HG03135 (cell line): Measurements from ENCODE around the gene ARHGAP28.

Experiments
- ATAC-seq: cut with Tn5 transposase; IDR thresholded peaks from one replicate; pipeline ENCODE4 v1.9.1; 2021; ENCODE audit warnings: mild to moderate bottlenecking, moderate library complexity; ENCODE audit not compliant: unreplicated experiment

The ARHGAP28 gene

DNA sequence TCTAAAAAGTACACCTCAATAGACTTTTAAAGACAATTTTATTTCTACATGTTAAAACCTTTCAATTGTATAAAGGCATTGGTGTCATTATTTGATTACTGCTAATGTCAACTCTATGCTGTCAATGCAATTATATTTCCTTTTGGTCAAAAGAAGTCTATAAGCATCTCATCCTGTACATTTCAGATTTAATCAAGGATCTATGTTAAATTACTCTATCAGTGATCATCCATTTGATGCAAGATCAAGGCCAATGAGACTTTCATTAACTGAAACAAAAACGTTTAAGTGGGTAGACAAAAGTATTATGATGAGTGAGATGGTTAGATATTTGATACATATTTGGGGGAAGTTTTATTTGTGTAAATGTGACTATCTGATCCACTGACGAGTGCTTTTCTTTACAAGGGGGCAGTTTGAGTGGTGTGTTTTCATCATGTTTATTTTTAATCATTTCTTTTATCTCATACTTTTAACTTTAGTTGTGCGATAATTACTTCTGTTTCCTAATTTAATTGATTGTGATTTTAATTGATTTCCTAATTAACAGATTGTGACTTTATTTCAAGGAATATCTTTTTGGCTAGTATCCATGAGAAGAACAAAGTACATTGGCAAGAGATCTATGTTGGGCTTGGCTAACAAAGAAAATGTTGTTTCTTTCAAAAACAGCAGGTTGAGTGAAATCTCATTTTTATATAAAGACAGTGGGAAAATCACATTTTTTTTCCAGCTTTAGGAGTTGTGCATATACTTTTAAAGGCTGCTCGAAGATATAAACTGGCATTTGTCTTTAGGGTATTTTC lies 1.1 kb downstream of the ARHGAP28 start:
- no peak for ATAC-seq

DNA sequence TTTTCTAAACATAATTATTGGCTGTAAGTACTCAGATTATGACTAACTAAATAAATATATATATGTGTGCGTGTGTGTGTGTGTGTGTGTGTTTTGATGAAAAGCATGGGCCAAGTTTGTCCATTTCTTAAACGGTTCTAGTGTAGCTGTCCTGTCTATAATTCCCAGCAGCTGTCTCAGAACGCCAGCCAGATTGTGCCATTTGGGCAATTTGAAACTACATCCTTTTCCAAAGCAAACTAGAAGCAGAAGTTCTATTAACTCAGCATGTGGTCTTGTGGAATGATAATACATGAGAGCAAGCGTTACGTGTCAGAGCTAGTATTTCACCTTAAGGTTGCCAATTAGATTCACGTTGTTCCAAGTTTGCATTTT lies 1.7 kb downstream of the ARHGAP28 start:
- no peak for ATAC-seq

DNA sequence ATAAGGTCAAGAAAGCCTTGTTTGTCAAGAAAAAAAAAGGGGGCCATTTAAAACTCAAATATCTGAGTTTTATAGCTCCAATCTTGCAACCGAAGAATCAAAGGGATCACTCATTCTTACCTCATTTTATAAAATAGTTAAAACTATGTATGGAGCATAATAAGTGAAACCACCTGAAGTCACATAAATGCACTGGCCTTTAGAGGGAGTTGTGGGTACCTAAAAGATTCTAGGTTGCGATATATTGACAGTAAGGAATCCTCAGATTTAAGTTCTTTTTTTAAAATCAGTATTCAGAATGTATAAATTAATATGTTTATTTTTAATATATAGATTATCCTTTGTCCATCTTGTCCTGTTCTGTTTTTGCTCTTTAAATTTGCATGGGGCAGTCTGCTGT lies 3.4 kb downstream of the ARHGAP28 start:
- no peak for ATAC-seq

GRCh38 chr18:6733758-6734157 lies 4.2 kb downstream of the ARHGAP28 start:
- ATAC-seq: no peak

DNA sequence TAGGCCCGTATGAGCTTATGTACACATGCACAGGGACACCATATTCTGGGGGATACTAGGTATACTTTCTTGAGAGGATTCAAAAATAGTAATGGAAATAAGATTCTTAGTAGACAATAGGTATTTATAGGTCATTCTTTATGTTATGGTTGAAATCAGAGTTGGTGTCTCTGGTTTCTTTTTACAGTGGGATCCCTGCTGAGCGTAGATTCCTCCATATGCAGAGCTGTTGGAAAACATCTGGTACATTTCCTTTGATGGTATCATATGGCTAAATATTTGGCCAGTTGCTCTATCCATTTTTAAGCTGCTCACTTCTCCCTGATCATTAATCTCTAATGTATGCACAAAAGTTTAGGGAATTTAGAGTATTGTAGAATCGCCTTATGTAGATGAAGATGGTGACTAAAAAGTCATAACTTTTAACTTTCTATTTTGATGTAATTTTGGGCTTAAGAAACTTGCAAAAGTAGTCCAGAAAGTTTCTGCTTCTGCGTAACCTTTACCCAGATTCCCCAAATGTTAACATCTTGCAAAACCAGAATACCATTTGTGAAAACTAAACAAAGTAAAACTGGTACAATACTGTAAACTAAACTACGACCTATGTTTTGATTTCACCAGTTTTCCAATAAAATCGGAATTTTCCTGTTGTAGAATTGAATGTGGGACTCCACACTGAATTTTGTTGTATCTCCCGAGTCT lies 5.4 kb downstream of the ARHGAP28 start:
- ATAC-seq: no peak

DNA sequence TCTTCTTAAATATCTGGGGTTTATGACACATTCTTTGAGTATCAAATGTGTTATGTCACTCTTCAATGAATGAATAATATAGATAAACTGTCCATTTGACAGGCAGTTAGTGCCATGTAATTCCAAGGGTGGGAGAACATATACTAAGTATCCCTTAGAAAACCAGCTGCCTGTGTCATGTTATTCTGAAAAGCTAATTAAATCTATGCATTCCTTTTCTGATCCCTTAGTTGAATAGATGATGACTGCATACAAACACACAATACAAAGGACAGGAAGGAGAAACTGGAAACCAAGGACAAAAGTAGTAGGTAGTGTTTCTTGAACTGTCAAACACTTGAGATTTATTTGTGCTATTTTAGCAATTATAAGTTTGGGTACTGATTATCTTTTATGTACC lies 8.3 kb downstream of the ARHGAP28 start:
- no peak for ATAC-seq

DNA sequence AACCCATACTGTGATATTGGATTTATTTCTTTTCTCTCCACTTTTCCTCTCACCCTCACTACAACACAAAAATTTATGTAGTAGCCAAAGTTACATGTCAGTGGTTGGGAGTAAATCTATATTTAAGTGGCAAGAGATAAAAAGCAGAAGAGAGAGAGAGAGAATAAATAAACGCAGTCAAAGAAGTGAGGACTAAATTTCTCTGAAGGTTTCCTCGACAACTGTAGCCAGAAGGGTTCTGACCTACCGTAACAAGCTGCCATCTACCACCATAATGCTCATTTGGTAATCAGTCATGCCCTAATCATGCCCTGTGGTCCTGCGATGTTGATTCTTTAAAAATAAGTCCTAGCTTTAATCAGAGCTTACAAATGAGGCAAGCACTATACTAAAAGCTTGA lies 9.1 kb downstream of the ARHGAP28 start:
- ATAC-seq: no peak

- ATAC-seq: no peak
Measured at GRCh38 chr18:6741232-6741663, 11.7 kb downstream of the ARHGAP28 start.

GRCh38 chr18:6741786-6742185 lies 12.3 kb downstream of the ARHGAP28 start:
- ATAC-seq: no peak

- no peak for ATAC-seq
Measured at GRCh38 chr18:6743999-6744398, 14.5 kb downstream of the ARHGAP28 start.

GRCh38 chr18:6744816-6745455 lies 15.4 kb downstream of the ARHGAP28 start:
- no peak for ATAC-seq

GRCh38 chr18:6745504-6746031 lies 16.1 kb downstream of the ARHGAP28 start:
- no peak for ATAC-seq

- ATAC-seq: no peak
Measured at GRCh38 chr18:6746386-6746960, 17.0 kb downstream of the ARHGAP28 start.

DNA sequence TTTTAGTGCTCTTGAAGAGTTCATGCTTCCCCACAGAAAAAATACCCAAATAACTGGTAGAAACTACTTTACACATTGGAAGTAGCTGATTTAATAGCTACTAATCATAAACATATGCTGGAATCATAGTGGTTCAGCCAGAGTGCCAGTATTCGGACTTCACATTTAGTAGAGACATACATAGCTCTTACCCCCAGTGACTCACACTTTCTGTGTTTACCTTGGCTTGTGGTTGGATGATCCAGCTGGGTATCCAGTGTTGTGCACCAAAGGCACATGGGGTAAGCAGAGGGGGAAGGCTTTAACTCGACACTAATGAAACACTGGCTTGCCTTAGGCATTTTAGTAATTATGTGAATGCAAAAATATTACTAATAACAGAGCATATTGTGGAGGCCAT lies 18.1 kb downstream of the ARHGAP28 start:
- ATAC-seq: no peak

GRCh38 chr18:6748241-6748640 lies 18.7 kb downstream of the ARHGAP28 start:
- ATAC-seq: no peak

DNA sequence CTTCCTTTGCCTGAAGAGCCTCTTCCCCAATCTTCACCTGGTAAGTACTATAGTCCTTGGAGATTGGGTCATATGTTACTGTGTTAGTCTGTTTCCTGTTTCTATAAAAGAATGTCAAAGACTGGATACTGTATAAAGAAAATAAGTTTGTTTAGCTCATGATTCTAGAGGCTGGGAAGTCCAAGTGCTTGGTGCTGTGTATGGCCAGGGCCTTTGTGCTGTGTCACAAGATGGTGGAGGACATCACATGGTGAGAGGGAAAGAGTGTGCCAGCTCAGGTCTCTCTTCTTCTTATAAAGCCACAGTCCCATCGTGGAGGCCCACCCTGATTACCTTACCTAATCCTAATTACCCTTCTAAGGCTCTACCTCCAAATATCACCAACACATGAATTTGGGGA lies 20.9 kb downstream of the ARHGAP28 start:
- no peak for ATAC-seq

- ATAC-seq: no peak
Measured at GRCh38 chr18:6751222-6751621, 21.7 kb downstream of the ARHGAP28 start.

GRCh38 chr18:6752202-6752860 lies 22.8 kb downstream of the ARHGAP28 start:
- ATAC-seq: no peak

DNA sequence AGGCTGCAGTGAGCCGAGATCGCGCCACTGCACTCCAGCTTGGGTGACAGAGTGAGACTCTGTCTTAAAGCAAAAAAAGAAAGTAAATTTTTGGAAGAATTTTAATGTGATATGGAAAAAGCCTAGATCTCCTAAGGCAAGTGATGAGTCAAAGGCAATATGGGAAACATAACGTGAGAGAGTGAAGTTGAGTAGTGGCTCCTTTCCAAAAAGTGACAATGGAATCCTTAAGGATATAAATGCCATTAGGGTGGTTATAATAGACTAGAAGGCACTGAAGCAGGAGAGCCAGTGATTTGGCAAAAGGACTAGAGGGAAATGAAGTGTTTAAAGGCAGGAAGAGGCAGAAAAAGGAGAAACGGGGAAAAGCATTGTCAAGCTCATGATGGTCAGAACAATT lies 25.6 kb downstream of the ARHGAP28 start:
- no peak for ATAC-seq

DNA sequence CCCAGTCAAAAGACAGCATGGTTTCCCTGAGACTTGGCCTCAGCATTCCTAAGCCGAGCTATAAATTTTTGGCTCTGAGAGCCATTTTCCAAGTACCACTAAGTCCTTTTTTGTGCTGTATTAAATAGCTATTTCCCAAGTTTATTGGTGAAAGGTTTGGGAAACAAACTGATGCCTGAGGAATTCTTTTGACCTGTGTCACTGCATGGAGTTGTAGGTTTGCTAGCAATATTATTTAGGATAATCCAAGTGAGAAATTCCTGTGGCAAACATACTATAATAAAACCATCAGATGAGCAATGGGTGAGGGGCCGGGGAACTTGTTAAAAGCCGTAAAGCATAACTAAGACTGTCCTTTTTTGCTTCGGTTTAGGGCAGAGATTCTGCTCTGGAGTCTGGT lies 28.4 kb downstream of the ARHGAP28 start:
- no peak for ATAC-seq

DNA sequence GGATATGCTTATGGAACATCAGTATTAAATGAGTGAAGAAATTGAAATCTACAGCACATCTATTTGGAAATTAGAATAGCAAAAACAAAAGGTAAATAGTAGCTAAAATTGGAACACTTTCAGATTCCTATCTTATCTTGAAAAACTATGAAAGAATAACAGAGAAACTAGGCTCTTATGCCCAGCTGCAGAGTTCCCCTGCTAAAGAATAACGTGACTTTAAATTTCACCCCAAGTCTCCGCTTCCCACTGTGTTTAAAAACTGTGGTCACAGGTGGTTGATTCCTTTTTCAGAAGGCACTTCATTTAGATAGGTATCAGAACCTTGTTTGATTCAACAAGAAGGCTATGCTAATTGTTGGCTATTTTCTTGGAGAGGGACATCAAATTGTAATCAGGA lies 30.1 kb downstream of the ARHGAP28 start:
- ATAC-seq: no peak
